ENCODE data around the gene MAFF. TPM values are rescaled to one million over a fixed set of nuclear protein-coding genes. Genes with fewer than 3 reads are reported as not detected.

MAFF gene
- total and polyA plus RNA-seq, 2 donors from 2014 or later = 2.2 to 23.4 TPM

- no peak for FAIRE-seq
These were observed 57.1 kb downstream of the MAFF start for GRCh38 chr22:38258895-38259294.

GRCh38 chr22:38259370-38259769 lies 57.6 kb downstream of the MAFF start:
- intact Hi-C loops (cut with DNase I) = no loop called here
- no peaks in the 10 kb centered on the region for H3K27me3 ChIP-seq (ENCODE audit: control insufficient read depth, insufficient read depth, low read length)

More at GRCh38 chr22:38258895-38259294, 57.1 kb downstream of the MAFF start:
- no peak overlapping the region for H3K4me3 ChIP-seq (ENCODE audit: low read length in 3 of 3)
- no peaks in the 10 kb centered on the region for H3K9me3 ChIP-seq (ENCODE audit: control insufficient read depth in 2 of 3, insufficient read depth in 1 of 3, low read length in 3 of 3)
- TF ChIP-seq CTCF (IDR thresholded peaks at IDR 0.05; ENCODE audit: borderline replicate concordance, extremely low read depth, insufficient read depth) = no peak
- DNase-seq = peak in 1 of 5 donors; percentile 60
- peak overlapping the region; percentile 49 to 84 for H3K27ac ChIP-seq (ENCODE audit: low read depth in 2 of 2, low read length in 2 of 2)
- no peaks in the 10 kb centered on the region for H3K36me3 ChIP-seq (ENCODE audit: control insufficient read depth in 2 of 3, insufficient read depth in 3 of 3, low read length in 3 of 3)
- no peak overlapping the region for H3K9ac ChIP-seq (ENCODE audit: low read length in 3 of 3)
- peaks cover 3 to 20% (median 16%) of the 10 kb centered on the region in 3 donors for H3K4me1 ChIP-seq (ENCODE audit: control insufficient read depth in 2 of 3, insufficient read depth in 2 of 3, low read depth in 1 of 3, low read length in 3 of 3)
- no peaks in the 10 kb centered on the region for H3K27me3 ChIP-seq (ENCODE audit: control insufficient read depth, insufficient read depth, low read length)
- intact Hi-C loops (cut with DNase I) = no loop called here

GRCh38 chr22:38260761-38261681 lies 59.2 kb downstream of the MAFF start:
- peak in 2 of 5 donors; percentile 67 to 76 for DNase-seq
- Histone ChIP-seq H3K4me1 (ENCODE audit: control insufficient read depth in 2 of 3, insufficient read depth in 2 of 3, low read depth in 1 of 3, low read length in 3 of 3) (peaks cover 3 to 21% (median 16%) of the 10 kb centered on the region in 3 donors), H3K4me3 (ENCODE audit: low read length in 3 of 3) (peak overlapping the region in 1 of 3 donors; percentile 4), H3K27ac (ENCODE audit: low read depth in 2 of 2, low read length in 2 of 2) (peak overlapping the region; percentile 32 to 61), H3K36me3 (ENCODE audit: control insufficient read depth in 2 of 3, insufficient read depth in 3 of 3, low read length in 3 of 3) (no peaks in the 10 kb centered on the region), H3K27me3 (ENCODE audit: control insufficient read depth, insufficient read depth, low read length) (no peaks in the 10 kb centered on the region), H3K9ac (ENCODE audit: low read length in 3 of 3) (peak overlapping the region in 1 of 3 donors; percentile 29), H3K9me3 (ENCODE audit: control insufficient read depth in 2 of 3, insufficient read depth in 1 of 3, low read length in 3 of 3) (no peaks in the 10 kb centered on the region)
- FAIRE-seq = no peak
- no peak for TF ChIP-seq CTCF (IDR thresholded peaks at IDR 0.05; ENCODE audit: borderline replicate concordance, extremely low read depth, insufficient read depth)
- intact Hi-C loops (cut with DNase I) = no loop called here

More at GRCh38 chr22:38259370-38259769, 57.6 kb downstream of the MAFF start:
- H3K9me3 ChIP-seq (ENCODE audit: control insufficient read depth in 2 of 3, insufficient read depth in 1 of 3, low read length in 3 of 3) = no peaks in the 10 kb centered on the region
- no peaks in the 10 kb centered on the region for H3K36me3 ChIP-seq (ENCODE audit: control insufficient read depth in 2 of 3, insufficient read depth in 3 of 3, low read length in 3 of 3)
- peaks cover 3 to 20% (median 16%) of the 10 kb centered on the region in 3 donors for H3K4me1 ChIP-seq (ENCODE audit: control insufficient read depth in 2 of 3, insufficient read depth in 2 of 3, low read depth in 1 of 3, low read length in 3 of 3)
- peak overlapping the region; percentile 26 to 84 for H3K27ac ChIP-seq (ENCODE audit: low read depth in 2 of 2, low read length in 2 of 2)
- FAIRE-seq (no peak), DNase-seq (no peak)
- TF ChIP-seq CTCF (IDR thresholded peaks at IDR 0.05; ENCODE audit: borderline replicate concordance, extremely low read depth, insufficient read depth) = no peak
- H3K9ac ChIP-seq (ENCODE audit: low read length in 3 of 3) = no peak overlapping the region
- no peak overlapping the region for H3K4me3 ChIP-seq (ENCODE audit: low read length in 3 of 3)

Data from kidney (tissue), 14 donors.